Rectal smooth muscle tissue (tissue), 1 donor: ENCODE measurements around the gene MN1.

ENCODE experiments used
- H3K27ac ChIP-seq: one replicate; pipeline ENCODE4 v1.7.0; 2013; ENCODE audit warnings: low read depth, low read length, inconsistent platforms
- H3K27me3 ChIP-seq: one replicate; pipeline ENCODE4 v1.7.0; 2013; ENCODE audit warnings: low read length; ENCODE audit not compliant: control insufficient read depth, insufficient read depth
- H3K36me3 ChIP-seq: one replicate; pipeline ENCODE4 v1.7.0; 2013; ENCODE audit warnings: low read length; ENCODE audit not compliant: control insufficient read depth, insufficient read depth
- H3K4me1 ChIP-seq: one replicate; pipeline ENCODE4 v1.7.0; 2013; ENCODE audit warnings: low read length; ENCODE audit not compliant: control insufficient read depth, insufficient read depth
- H3K4me3 ChIP-seq: one replicate; pipeline ENCODE4 v1.7.0; 2013; ENCODE audit warnings: low read length
- H3K9ac ChIP-seq: one replicate; pipeline ENCODE4 v1.7.0; 2013; ENCODE audit warnings: low read length

Gene MN1

GRCh38 chr22:27698813-27699212 lies 102.7 kb downstream of the MN1 start:
- no peaks in the 10 kb centered on the region for H3K36me3 ChIP-seq
- no peaks in the 10 kb centered on the region for H3K27me3 ChIP-seq
- H3K4me3 ChIP-seq, result no peak overlapping the region
- no peak overlapping the region for H3K27ac ChIP-seq
- H3K9ac ChIP-seq, result no peak overlapping the region
- H3K4me1 ChIP-seq, result no peaks in the 10 kb centered on the region
